ENCODE data around the gene GEN1. TPM values are rescaled to one million over a fixed set of nuclear protein-coding genes. Genes with fewer than 3 reads are reported as not detected.

The GEN1 gene
- total RNA-seq, 6 experiments from 2014 or later = 9.8 to 16.5 (median 13.1) TPM

DNA sequence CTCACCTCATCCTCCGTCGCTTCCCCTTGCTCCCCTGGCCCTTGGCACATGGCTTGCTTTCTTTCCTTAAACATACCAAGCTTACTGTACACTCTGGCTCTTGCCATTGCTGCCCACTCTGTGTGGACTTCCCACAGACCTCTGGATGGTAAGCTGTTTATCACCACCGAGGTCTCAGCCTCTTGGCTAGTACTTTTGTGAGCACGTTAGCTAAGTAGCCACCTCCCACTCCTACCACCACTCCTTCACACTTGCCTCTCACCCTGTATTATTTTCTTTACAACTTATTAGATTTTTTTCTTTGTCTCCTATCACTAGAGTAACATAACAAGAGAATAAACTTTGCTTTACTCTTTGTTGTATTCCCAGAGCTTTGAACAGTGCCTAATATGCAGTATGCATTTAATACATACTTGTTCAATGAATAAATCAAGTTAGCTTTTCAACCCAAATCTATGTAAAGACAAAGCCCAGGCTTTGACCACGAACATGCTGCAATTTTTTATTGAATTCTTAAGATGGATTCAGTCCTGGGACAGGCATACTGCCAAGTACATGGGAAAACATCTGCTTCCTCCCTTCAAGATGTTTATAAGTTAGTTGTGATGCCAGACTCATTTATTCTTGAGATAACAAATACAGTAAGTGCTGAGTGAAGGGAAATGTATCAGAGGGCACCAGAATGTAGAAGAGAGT, 37.3 kb downstream of the GEN1 start:
- TF ChIP-seq, protein P1, sequence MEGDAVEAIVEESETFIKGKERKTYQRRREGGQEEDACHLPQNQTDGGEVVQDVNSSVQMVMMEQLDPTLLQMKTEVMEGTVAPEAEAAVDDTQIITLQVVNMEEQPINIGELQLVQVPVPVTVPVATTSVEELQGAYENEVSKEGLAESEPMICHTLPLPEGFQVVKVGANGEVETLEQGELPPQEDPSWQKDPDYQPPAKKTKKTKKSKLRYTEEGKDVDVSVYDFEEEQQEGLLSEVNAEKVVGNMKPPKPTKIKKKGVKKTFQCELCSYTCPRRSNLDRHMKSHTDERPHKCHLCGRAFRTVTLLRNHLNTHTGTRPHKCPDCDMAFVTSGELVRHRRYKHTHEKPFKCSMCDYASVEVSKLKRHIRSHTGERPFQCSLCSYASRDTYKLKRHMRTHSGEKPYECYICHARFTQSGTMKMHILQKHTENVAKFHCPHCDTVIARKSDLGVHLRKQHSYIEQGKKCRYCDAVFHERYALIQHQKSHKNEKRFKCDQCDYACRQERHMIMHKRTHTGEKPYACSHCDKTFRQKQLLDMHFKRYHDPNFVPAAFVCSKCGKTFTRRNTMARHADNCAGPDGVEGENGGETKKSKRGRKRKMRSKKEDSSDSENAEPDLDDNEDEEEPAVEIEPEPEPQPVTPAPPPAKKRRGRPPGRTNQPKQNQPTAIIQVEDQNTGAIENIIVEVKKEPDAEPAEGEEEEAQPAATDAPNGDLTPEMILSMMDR (IDR thresholded peaks at IDR 0.05) = no peak
- Mint-ChIP-seq H3K4me3 (peak overlapping the region; percentile 29), H3K27me3 (ENCODE audit: insufficient read depth) (peaks cover 3% of the 10 kb centered on the region; the same call in 1 of the 2 replicates), H3K4me1 (ENCODE audit: low read depth) (peaks cover 26% of the 10 kb centered on the region), H3K36me3 (ENCODE audit: low read depth) (no peaks in the 10 kb centered on the region), H3K27ac (peak overlapping the region; percentile 42), H3K9me3 (no peaks in the 10 kb centered on the region)
- peak; percentile 54 for DNase-seq

- DNase-seq = peak; percentile 7
- TF ChIP-seq, protein P1 (IDR thresholded peaks at IDR 0.05) = no peak
- peak overlapping the region; percentile 29 for H3K4me3 Mint-ChIP-seq
These were observed 37.8 kb downstream of the GEN1 start for GRCh38 chr2:17791817-17792130.

DNA sequence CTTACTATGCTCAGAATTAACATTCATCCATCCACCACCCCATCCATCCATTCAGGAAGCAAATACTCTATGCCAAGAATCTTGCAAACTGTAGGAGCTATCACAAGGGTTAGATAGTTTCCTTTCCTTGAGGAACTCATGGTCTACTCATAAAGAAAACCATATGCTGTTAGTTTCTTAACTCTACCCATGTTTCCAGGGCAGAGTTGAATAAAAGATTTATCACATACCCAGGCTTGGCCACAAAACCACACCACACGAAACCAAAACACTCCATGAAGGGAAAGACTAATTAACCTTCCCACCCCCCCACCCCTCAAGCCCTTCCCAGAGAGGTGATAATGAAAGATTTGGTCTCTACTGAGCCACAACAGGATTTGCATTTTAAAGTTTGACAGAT, 38.6 kb downstream of the GEN1 start:
- Mint-ChIP-seq H3K27ac (no peak overlapping the region), H3K27me3 (ENCODE audit: insufficient read depth) (peaks cover 3% of the 10 kb centered on the region; the same call in 1 of the 2 replicates), H3K9me3 (no peaks in the 10 kb centered on the region), H3K36me3 (ENCODE audit: low read depth) (no peaks in the 10 kb centered on the region), H3K4me3 (no peak overlapping the region), H3K4me1 (ENCODE audit: low read depth) (peaks cover 26% of the 10 kb centered on the region)
- DNase-seq = no peak
- TF ChIP-seq, protein P1 (IDR thresholded peaks at IDR 0.05) = no peak

More at GRCh38 chr2:17791817-17792130, 37.8 kb downstream of the GEN1 start:
- no peaks in the 10 kb centered on the region for H3K9me3 Mint-ChIP-seq
- H3K36me3 Mint-ChIP-seq (ENCODE audit: low read depth) = no peaks in the 10 kb centered on the region
- H3K27me3 Mint-ChIP-seq (ENCODE audit: insufficient read depth) = peaks cover 3% of the 10 kb centered on the region; the same call in 1 of the 2 replicates
- H3K4me1 Mint-ChIP-seq (ENCODE audit: low read depth) = peaks cover 26% of the 10 kb centered on the region
- H3K27ac Mint-ChIP-seq = peak overlapping the region; percentile 2; the same call in 1 of the 2 replicates

DNA sequence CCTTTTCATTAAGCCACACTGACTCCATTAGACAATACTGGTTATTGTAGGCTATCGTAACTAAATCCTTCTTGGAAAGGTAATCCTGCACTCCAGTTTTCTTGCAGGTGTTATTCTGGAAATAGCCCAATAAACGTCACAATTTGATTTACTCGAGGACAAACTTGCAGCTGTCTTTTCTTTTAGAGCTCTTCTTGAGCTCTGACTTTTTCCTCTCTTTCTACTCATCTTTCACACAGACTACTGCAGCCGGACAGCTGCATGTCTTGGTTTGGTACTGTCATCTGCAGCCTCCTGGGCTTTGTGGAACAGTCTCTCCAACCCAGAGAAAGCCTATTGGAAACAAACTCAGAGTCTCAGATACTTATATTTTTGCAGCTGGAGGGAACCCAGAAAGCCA, 39.4 kb downstream of the GEN1 start:
- no peaks in the 10 kb centered on the region for H3K36me3 Mint-ChIP-seq (ENCODE audit: low read depth)
- H3K27me3 Mint-ChIP-seq (ENCODE audit: insufficient read depth) = peaks cover 5% of the 10 kb centered on the region; the same call in 1 of the 2 replicates
- no peaks in the 10 kb centered on the region for H3K9me3 Mint-ChIP-seq
- TF ChIP-seq, protein P1 (IDR thresholded peaks at IDR 0.05) = no peak
- H3K4me1 Mint-ChIP-seq (ENCODE audit: low read depth) = peaks cover 26% of the 10 kb centered on the region
- H3K4me3 Mint-ChIP-seq = no peak overlapping the region
- DNase-seq = no peak
- no peak overlapping the region for H3K27ac Mint-ChIP-seq

DNA sequence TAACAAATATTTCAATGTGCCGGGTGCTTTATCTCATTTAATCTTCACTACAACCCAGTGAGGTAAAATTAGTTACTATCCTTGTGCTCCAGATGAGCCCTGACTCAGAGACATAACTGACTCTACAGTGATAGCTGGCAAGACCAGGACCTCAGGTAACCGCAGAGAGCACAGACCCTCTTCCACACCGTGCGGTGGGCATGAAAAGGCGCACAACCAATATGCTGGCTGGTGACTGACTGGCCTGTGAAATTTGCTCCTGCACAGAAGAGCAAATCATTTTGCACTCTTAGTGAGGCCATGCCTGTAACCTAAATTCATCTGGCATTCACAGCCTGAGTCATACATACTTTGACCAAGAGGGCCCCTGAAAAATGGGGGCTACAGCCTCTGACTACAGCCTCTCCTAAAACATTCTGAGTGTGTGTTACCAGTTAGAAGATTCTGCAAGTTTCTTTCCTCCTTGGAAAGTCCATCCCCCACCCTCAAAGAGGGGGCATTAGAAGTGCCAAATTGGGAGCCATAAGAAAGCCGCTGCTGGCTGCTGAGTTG, 39.9 kb downstream of the GEN1 start:
- TF ChIP-seq, protein P1 (IDR thresholded peaks at IDR 0.05) = no peak
- H3K4me3 Mint-ChIP-seq = no peak overlapping the region
- no peak overlapping the region; the same call in 1 of the 2 replicates for H3K27ac Mint-ChIP-seq
- H3K4me1 Mint-ChIP-seq (ENCODE audit: low read depth) = peaks cover 26% of the 10 kb centered on the region
- no peaks in the 10 kb centered on the region for H3K9me3 Mint-ChIP-seq
- peaks cover 7% of the 10 kb centered on the region for H3K27me3 Mint-ChIP-seq (ENCODE audit: insufficient read depth)
- peak; percentile 20 for DNase-seq
- H3K36me3 Mint-ChIP-seq (ENCODE audit: low read depth) = no peaks in the 10 kb centered on the region

Measured in HFFc6 (cell line).